Mammary epithelial cell (primary cell): ENCODE data around the gene NIPAL3.

ENCODE experiments used
- CTCF ChIP-seq, 2 donors: IDR thresholded peaks in 1 of 2; conservative IDR thresholded peaks in 1 of 2; 2 replicates each; pipeline ENCODE4 v1.5.1; 2011 to 2012; ENCODE audit warnings: inconsistent platforms in 2 of 2, low read length in 2 of 2, mild to moderate bottlenecking in 2 of 2, control low read depth in 1 of 2, low read depth in 1 of 2; ENCODE audit not compliant: insufficient read depth in 1 of 2; ENCODE audit errors: extremely low read depth in 1 of 2
- EZH2 ChIP-seq: IDR thresholded peaks from 2 replicates; pipeline ENCODE4 v1.6.1; 2012; ENCODE audit warnings: low read length, inconsistent platforms, borderline replicate concordance

GRCh38 chr1:24474193-24474592 is 58.6 kb downstream of the NIPAL3 start:
- TF ChIP-seq CTCF (conservative IDR thresholded peaks at IDR 0.05 in 1 of 2, IDR thresholded peaks at IDR 0.05 in 1 of 2; ENCODE audit: extremely low read depth in 1 of 2, insufficient read depth in 1 of 2, low read depth in 1 of 2, low read length in 2 of 2) (no peak), EZH2 (no peak)
